GM21515 (cell line): ENCODE measurements around the gene RARRES2.

Source experiments
- ATAC-seq: cut with Tn5 transposase; IDR thresholded peaks from one replicate; pipeline ENCODE4 v1.9.1; 2021; ENCODE audit not compliant: unreplicated experiment

RARRES2 gene

GRCh38 chr7:150338166-150338829 lies 3.1 kb downstream of the RARRES2 start:
- ATAC-seq, result no peak

- no peak for ATAC-seq
Measured at GRCh38 chr7:150337659-150338081, 3.8 kb downstream of the RARRES2 start.

GRCh38 chr7:150337179-150337578 lies 4.2 kb downstream of the RARRES2 start:
- ATAC-seq, result no peak

DNA sequence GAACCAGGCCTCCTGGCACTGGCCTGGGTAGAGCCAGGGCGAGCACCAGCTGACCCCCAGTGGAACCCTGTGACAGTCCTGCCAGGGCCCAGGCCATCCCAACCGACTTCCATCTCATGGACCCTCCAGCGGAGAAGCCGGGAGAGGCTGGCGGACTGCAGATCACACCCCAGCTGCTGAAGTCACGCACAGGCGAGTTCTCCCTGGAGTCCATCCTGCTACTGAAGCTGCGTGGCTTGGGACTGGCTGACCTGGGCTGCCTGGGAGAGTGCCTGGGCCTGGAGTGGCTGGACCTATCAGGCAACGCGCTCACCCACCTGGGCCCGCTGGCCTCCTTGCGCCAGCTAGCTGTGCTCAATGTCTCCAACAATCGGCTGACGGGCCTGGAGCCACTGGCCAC lies 4.7 kb downstream of the RARRES2 start:
- no peak for ATAC-seq

DNA sequence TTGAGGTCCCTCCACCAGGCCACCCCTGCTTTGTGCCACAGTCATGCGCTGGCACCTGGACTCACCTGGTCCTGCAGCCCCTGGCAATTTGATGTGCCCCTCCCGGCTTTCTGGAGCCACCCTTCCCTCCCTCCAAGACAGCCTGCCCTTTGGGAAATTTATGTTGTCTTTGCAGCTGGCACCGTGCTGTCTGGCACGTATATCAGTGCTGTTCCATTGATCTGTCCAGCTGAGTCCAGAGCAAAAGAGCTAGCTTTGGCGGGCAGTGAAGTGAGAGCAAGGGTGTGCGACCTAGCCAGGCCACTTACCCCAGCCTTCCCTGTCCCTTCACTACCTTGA lies 5.7 kb downstream of the RARRES2 start:
- no peak for ATAC-seq

- no peak for ATAC-seq
Measured at GRCh38 chr7:150335108-150335773, 6.2 kb downstream of the RARRES2 start.

DNA sequence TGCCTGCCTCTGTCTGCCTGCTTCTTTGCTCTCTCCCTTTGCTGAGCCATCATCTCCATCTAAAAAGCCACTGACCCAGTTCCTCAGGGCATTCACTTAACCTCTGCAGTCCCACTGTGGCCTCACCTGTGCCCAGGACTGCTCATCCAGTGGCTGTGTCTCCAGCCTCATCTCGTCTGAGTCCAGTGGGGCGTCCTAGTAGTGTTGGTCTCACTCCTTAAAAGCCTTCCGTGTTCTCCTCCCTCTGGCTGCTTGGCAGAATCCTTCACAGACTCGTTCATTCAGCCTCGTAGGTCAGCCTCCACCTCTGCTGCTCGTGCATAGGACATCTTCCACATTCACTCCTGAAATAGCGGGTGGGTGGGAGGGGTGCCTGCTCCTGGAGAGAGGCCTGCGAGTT lies 7.3 kb downstream of the RARRES2 start:
- no peak for ATAC-seq

DNA sequence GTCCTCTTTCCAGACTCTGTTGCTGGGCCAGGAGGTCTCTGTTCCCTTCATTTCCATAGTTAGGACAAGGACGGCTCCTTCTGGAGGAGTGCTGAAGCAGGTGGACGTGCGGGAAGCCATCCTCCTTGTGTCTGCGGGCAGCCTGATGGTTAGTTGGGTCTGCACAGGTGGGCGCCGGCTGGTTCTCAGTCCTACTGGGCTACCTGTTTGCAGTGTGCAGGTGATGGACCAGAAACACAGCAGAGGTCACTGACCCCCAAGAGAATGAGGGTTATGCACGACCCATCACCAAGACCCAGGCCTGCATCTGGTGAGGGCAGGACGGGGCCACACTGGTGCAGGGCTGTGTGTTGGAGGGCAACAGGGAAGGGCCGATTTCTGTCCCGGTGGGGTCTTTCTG lies 7.8 kb downstream of the RARRES2 start:
- ATAC-seq, result no peak

- ATAC-seq, result no peak
Measured at GRCh38 chr7:150332852-150333635, 8.4 kb downstream of the RARRES2 start.

GRCh38 chr7:150330211-150330885 lies 11.1 kb downstream of the RARRES2 start:
- no peak for ATAC-seq

DNA sequence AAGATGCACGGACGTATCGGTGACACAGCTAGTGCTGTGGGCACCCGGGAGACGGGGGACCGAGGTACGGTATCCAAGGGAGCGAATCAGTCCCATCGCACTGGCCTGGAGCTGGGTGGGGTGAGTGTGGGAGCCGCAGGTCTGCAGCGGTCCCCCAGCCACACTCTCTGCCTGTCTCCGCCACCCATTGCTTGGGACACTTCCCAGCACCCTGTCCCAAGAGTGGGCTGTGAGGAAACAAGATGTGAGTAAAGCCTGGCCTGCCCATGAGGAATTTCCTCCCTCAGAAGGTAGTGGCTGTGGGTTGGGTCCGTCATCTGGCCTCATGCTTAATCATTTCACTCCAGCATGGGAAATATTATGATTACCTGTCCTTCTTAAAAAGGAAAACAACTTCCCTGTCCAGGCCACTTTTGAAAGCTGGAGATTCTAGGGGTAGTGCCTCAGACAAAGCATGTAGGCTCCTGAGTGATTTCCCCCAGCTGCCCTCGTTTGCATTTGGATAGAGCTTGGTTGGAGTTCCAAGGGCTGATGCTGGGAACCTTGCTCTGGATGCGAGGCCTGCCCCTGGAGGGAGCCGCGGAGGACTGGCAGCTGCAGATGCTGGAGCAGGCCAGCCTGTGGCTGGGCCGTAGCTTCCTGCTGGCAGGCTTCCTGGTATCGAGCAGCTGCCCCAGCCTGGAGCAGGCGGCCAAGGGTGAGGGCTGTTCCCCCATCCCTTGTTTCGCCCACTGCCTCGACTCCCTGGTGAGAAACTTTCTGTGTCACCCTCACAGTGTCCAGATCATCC lies 11.9 kb downstream of the RARRES2 start:
- no peak for ATAC-seq

GRCh38 chr7:150327308-150327707 lies 14.1 kb downstream of the RARRES2 start:
- no peak for ATAC-seq

- ATAC-seq, result no peak
Measured at GRCh38 chr7:150326657-150327268, 14.7 kb downstream of the RARRES2 start.

GRCh38 chr7:150325901-150326300 lies 15.5 kb downstream of the RARRES2 start:
- no peak for ATAC-seq

DNA sequence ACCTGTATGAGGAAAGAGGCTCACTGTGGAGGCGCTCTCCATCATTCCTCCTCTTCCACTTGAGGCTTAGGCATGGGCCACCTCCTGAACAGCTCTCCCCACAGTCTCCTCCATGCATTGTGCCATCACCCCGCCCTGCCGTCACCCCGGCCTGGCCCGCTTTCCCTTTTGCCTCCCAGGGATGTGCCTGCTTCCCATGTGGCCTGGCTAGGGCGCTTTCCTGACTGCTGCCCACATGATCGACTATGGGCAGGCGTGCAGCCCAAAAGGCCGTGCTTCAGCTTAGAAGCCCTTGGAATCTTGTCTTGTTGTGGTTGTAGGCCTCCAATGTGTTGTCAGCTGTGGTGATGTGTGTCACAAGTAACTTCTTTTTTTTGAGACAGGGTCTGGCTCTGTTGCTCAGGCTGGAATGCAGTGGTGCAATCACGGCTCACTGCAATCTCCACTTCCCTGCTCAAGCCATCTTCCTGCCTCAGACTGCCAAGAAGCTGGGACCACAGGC lies 16.3 kb downstream of the RARRES2 start:
- ATAC-seq, result no peak

GRCh38 chr7:150324373-150324961 lies 17.0 kb downstream of the RARRES2 start:
- ATAC-seq, result no peak

DNA sequence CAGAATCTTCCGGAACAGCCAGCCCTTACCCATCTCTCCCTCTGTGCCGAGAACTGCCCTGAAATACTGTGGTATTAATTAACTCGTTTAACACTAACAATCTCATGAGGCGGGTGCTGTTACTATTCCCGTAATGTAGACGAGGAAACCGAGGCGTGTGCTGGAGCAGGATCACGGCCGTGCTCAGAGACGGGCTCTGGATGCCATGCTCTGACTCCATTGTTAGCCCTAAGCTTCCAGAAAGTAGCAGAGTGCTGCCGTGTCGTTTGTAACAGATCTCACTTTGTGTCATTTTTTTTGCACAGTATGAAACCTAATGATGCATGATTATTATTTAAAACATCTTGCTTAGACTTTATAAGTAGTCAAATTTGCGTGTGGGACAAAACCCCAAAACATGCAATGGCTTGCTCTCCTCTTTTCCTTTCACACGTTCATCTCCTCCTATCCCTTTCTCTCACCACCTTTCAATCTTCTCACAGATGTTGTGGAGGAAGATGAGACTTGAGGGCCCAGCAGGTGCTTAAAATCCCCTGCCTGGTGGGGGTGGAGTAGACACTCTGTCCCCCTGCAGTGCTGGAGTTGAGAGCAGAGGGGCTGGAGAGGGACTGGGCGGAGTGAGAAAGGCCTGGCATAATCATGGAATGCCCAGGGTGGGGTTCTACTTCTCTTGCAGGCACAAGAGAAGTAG lies 17.6 kb downstream of the RARRES2 start:
- ATAC-seq, result peak; percentile 11

DNA sequence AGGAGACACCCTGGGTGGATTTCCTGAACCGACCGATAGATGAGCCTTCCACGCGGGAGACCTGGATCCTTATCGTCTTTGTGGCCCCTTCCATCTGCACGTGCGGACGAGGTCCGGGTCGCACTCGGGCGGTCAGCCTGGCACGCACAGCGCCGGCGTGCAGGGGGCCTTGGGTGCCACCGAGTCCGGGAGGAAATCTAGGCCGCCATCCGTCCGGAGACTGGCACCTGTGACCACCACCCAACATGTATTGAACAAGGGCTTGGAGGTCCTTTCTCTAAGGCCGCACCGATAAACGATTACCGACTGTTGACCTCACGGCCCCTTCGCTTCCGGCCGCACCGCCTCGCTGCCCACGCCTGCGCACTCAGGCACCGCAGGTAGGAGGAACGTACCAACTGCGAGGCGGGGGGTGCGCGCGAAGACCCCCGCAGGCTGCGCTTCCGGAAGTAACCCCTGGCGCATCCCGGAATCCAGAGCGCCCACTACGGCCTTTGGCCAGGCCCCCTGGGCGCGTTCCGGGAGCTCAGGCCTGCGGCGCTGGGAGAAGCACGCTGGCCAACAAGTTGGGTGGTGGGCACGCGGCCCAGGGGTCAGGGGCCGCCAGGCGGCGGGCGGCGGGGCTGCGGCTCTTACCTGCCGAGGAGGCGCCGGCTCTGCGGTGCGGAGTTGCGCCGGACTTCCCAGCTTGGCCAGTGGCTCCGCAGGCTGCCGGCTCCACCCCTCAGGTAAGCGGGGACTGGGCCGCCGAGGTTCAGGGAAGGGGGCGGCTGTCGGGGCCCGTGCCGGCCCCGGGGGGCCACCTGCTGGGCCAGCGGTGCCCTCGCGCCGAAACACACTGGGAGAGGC lies 18.4 kb downstream of the RARRES2 start, which contains the start of the genes ACTR3C and LRRC61:
Gene ACTR3C (minus strand): TSS at position 713 of the 849 bp plus-strand sequence. CDS start 28,249 bp downstream, outside the sequence.
Gene LRRC61 (plus strand): TSS at position 523 of the 849 bp plus-strand sequence. CDS start 13,507 bp downstream, outside the sequence.
- peak; percentile 68 for ATAC-seq
